Keratinocyte (primary cell): ENCODE results near the gene UBAP1. TPM values are rescaled to one million over a fixed set of nuclear protein-coding genes. Genes with fewer than 3 reads are reported as not detected.

Experiments used
- DNase-seq: peaks from one replicate; pipeline ENCODE4 v3.0.0-alpha.2; 2011; ENCODE audit warnings: low read depth, missing footprints, low spot score
- FAIRE-seq: peaks from 2 replicates; lab custom pipeline; 2011; peaks lifted over from hg19 to GRCh38; lab: Jason Lieb, UNC
- H2AFZ ChIP-seq: 2 replicates; pipeline ENCODE4 v1.6.0; 2012; ENCODE audit warnings: low read length, control low read depth, inconsistent platforms; ENCODE audit not compliant: control insufficient read depth
- H3K27ac ChIP-seq: 2 replicates; pipeline ENCODE4 v1.5.1; 2011; ENCODE audit warnings: low read length; ENCODE audit not compliant: control insufficient read depth, insufficient read depth
- H3K27me3 ChIP-seq: 3 replicates; pipeline ENCODE4 v1.6.0; 2011; ENCODE audit warnings: low read length; ENCODE audit not compliant: control insufficient read depth, insufficient read depth; ENCODE audit errors: extremely low read depth
- H3K36me3 ChIP-seq, 2 experiments: 2 replicates in 1 of 2; 3 replicates in 1 of 2; pipeline ENCODE4 v1.5.1; 2011; ENCODE audit warnings: low read length in 2 of 2, mild to moderate bottlenecking in 1 of 2; ENCODE audit not compliant: control insufficient read depth in 2 of 2, insufficient read depth in 2 of 2; ENCODE audit errors: extremely low read depth in 1 of 2
- H3K4me1 ChIP-seq: 3 replicates; pipeline ENCODE4 v1.5.1; 2011; ENCODE audit warnings: low read length; ENCODE audit not compliant: control insufficient read depth, insufficient read depth; ENCODE audit errors: extremely low read depth
- H3K4me2 ChIP-seq: 3 replicates; pipeline ENCODE4 v1.6.0; 2011; ENCODE audit warnings: low read depth, low read length; ENCODE audit not compliant: control insufficient read depth, insufficient read depth; ENCODE audit errors: extremely low read depth
- H3K4me3 ChIP-seq, 3 experiments: fragments of 200-600 bp in 1 of 3; sonication (generic) in 1 of 3; 2 replicates in 2 of 3; 3 replicates in 1 of 3; pipeline ENCODE4 v1.5.1; 2011 to 2016; ENCODE audit warnings: low read length in 3 of 3, mild to moderate bottlenecking in 3 of 3, control low read depth in 2 of 3, inconsistent platforms in 1 of 3, low read depth in 1 of 3, mixed read lengths in 1 of 3, mixed run types in 1 of 3, moderate library complexity in 1 of 3; ENCODE audit not compliant: control insufficient read depth in 2 of 3, insufficient read depth in 2 of 3; ENCODE audit errors: extremely low read depth in 1 of 3
- H3K79me2 ChIP-seq: 2 replicates; pipeline ENCODE4 v1.6.0; 2012; ENCODE audit warnings: low read length; ENCODE audit not compliant: control insufficient read depth, insufficient read depth
- H3K9ac ChIP-seq: 3 replicates; pipeline ENCODE4 v1.6.0; 2011; ENCODE audit warnings: low read length; ENCODE audit not compliant: control insufficient read depth, insufficient read depth; ENCODE audit errors: extremely low read depth
- H3K9me1 ChIP-seq: 3 replicates; pipeline ENCODE4 v1.6.0; 2011; ENCODE audit warnings: low read length; ENCODE audit not compliant: control insufficient read depth, insufficient read depth; ENCODE audit errors: extremely low read depth
- H3K9me3 ChIP-seq: 2 replicates; pipeline ENCODE4 v1.5.1; 2012; ENCODE audit warnings: low read depth, low read length; ENCODE audit not compliant: control insufficient read depth
- H4K20me1 ChIP-seq: 3 replicates; pipeline ENCODE4 v1.6.0; 2011; ENCODE audit warnings: low read length; ENCODE audit not compliant: control insufficient read depth, insufficient read depth; ENCODE audit errors: extremely low read depth
- EZH2 ChIP-seq: IDR thresholded peaks from one replicate; pipeline ENCODE4 v1.6.1; 2012; ENCODE audit warnings: inconsistent platforms, mild to moderate bottlenecking, low read length, moderate library complexity
- dilution Hi-C: fragments of 300-500 bp; cut with MboI; formaldehyde crosslinking; loops from one replicate; pipeline ENCODE4 v1.7.0; 2020; ENCODE audit warnings: low sequenced_read_pairs; ENCODE audit not compliant: extremely low pct_ligation_motif_present
- polyA plus RNA-seq, 5 experiments: library from polyadenylated mRNA; depleted of rRNA in 3 of 5; stranded (reverse) in 3 of 5; stranded (forward) in 1 of 5; unstranded in 1 of 5; fragments of >200 nt; gene quantifications; 1 replicate in 1 of 5; 2 replicates in 3 of 5; 3 replicates in 1 of 5; pipeline versions ENCODE4 v1.2.1 to v1.2.3, GENCODE V29; 2011 to 2012; ENCODE audit warnings: missing spikeins in 2 of 5, low read depth in 1 of 5, low replicate concordance in 1 of 5
- TF ChIP-seq, protein P1 (sequence below), 3 experiments: IDR thresholded peaks in 1 of 3; conservative IDR thresholded peaks in 1 of 3; optimal IDR thresholded peaks in 1 of 3; 2 replicates in 2 of 3; 3 replicates in 1 of 3; pipeline versions ENCODE3 to v1.5.1; 2011; ENCODE audit warnings: low read length in 3 of 3, mild to moderate bottlenecking in 3 of 3, moderate library complexity in 2 of 3, control low read depth in 1 of 3, inconsistent platforms in 1 of 3; ENCODE audit not compliant: insufficient read depth in 2 of 3; ENCODE audit errors: extremely low read depth in 1 of 3

UBAP1 gene
- polyA plus RNA-seq, 1 donor (not counting 4 experiments of a cell fraction or from before 2014, with no cell fraction given): 81.8 TPM

- H3K9me3 ChIP-seq: no peaks in the 10 kb centered on the region
- FAIRE-seq: no peak
- no peaks in the 10 kb centered on the region for H3K79me2 ChIP-seq
- no peak for DNase-seq
- H3K4me2 ChIP-seq: peak overlapping the region; percentile 54
- H3K27me3 ChIP-seq: no peaks in the 10 kb centered on the region
- H3K36me3 ChIP-seq: peaks cover 16 to 44% of the 10 kb centered on the region in 2 experiments
- peaks cover 56% of the 10 kb centered on the region for H3K4me1 ChIP-seq
- TF ChIP-seq EZH2: no peak
- TF ChIP-seq, protein P1, sequence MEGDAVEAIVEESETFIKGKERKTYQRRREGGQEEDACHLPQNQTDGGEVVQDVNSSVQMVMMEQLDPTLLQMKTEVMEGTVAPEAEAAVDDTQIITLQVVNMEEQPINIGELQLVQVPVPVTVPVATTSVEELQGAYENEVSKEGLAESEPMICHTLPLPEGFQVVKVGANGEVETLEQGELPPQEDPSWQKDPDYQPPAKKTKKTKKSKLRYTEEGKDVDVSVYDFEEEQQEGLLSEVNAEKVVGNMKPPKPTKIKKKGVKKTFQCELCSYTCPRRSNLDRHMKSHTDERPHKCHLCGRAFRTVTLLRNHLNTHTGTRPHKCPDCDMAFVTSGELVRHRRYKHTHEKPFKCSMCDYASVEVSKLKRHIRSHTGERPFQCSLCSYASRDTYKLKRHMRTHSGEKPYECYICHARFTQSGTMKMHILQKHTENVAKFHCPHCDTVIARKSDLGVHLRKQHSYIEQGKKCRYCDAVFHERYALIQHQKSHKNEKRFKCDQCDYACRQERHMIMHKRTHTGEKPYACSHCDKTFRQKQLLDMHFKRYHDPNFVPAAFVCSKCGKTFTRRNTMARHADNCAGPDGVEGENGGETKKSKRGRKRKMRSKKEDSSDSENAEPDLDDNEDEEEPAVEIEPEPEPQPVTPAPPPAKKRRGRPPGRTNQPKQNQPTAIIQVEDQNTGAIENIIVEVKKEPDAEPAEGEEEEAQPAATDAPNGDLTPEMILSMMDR (optimal IDR thresholded peaks at IDR 0.05 in 1 of 3, IDR thresholded peaks at IDR 0.05 in 1 of 3, conservative IDR thresholded peaks at IDR 0.05 in 1 of 3; ENCODE audit: extremely low read depth in 1 of 3, insufficient read depth in 2 of 3, low read length in 3 of 3): peak in 1 of 3 experiments; percentile 24
- H3K9me1 ChIP-seq: peaks cover 7% of the 10 kb centered on the region
- no peaks in the 10 kb centered on the region for H4K20me1 ChIP-seq
- H3K9ac ChIP-seq: peak overlapping the region; percentile 46
- H3K27ac ChIP-seq: peak overlapping the region; percentile 87
- no peak overlapping the region for H2AFZ ChIP-seq
- dilution Hi-C loops: no loop called here
- H3K4me3 ChIP-seq: no peak overlapping the region
These were observed 76.4 kb downstream of the UBAP1 start for GRCh38 chr9:34254966-34255825.

- no peak for DNase-seq
- H4K20me1 ChIP-seq: no peaks in the 10 kb centered on the region
- no peak overlapping the region for H3K27ac ChIP-seq
- no peak overlapping the region for H3K4me2 ChIP-seq
- dilution Hi-C loops: no loop called here
- no peaks in the 10 kb centered on the region for H3K79me2 ChIP-seq
- no peaks in the 10 kb centered on the region for H3K27me3 ChIP-seq
- no peak overlapping the region for H3K4me3 ChIP-seq
- no peak for FAIRE-seq
- peaks cover 47% of the 10 kb centered on the region for H3K4me1 ChIP-seq
- peaks cover 14 to 41% of the 10 kb centered on the region in 2 experiments for H3K36me3 ChIP-seq
- H3K9me1 ChIP-seq: peaks cover 7% of the 10 kb centered on the region
- no peak for TF ChIP-seq EZH2
- TF ChIP-seq, protein P1 (optimal IDR thresholded peaks at IDR 0.05 in 1 of 3, IDR thresholded peaks at IDR 0.05 in 1 of 3, conservative IDR thresholded peaks at IDR 0.05 in 1 of 3; ENCODE audit: extremely low read depth in 1 of 3, insufficient read depth in 2 of 3, low read length in 3 of 3): peak; percentile 22 to 67 (median 44)
- no peak overlapping the region for H3K9ac ChIP-seq
- H3K9me3 ChIP-seq: no peaks in the 10 kb centered on the region
- no peak overlapping the region for H2AFZ ChIP-seq
These were observed 77.3 kb downstream of the UBAP1 start for GRCh38 chr9:34256104-34256503.
